Measurements from ENCODE around the gene HMGCL. TPM values are rescaled to one million over a fixed set of nuclear protein-coding genes. Genes with fewer than 3 reads are reported as not detected.
A peak's percentile ranks its signal among the peaks of the same experiment; 100 is the strongest.

HMGCL gene
- total RNA-seq, 1 donor from 2014 or later: 33.7 TPM

GRCh38 chr1:23823767-23824166, 1.5 kb downstream of the HMGCL start:
- Mint-ChIP-seq H3K27ac (peak overlapping the region; percentile 36), H3K4me3 (peak overlapping the region; percentile 96), H3K36me3 (no peaks in the 10 kb centered on the region), H3K9me3 (no peaks in the 10 kb centered on the region), H3K27me3 (no peaks in the 10 kb centered on the region), H3K4me1 (ENCODE audit: unreplicated experiment) (peaks cover 9% of the 10 kb centered on the region)
- no peak for TF ChIP-seq CTCF (conservative IDR thresholded peaks at IDR 0.05)
- DNase-seq (ENCODE audit: extremely low spot score, unreplicated experiment): no peak

- no peak overlapping the region for H3K4me3 Mint-ChIP-seq
- no peaks in the 10 kb centered on the region for H3K4me1 Mint-ChIP-seq (ENCODE audit: unreplicated experiment)
- no peak for DNase-seq (ENCODE audit: extremely low spot score, unreplicated experiment)
- TF ChIP-seq CTCF (conservative IDR thresholded peaks at IDR 0.05): no peak
- H3K9me3 Mint-ChIP-seq: no peaks in the 10 kb centered on the region
- H3K27ac Mint-ChIP-seq: no peak overlapping the region
- no peaks in the 10 kb centered on the region for H3K36me3 Mint-ChIP-seq
- H3K27me3 Mint-ChIP-seq: no peaks in the 10 kb centered on the region
Observed at GRCh38 chr1:23817633-23818032, 7.6 kb downstream of the HMGCL start.

- H3K27ac Mint-ChIP-seq: no peak overlapping the region
- no peaks in the 10 kb centered on the region for H3K27me3 Mint-ChIP-seq
- TF ChIP-seq CTCF (conservative IDR thresholded peaks at IDR 0.05): no peak
- no peaks in the 10 kb centered on the region for H3K36me3 Mint-ChIP-seq
- no peak for DNase-seq (ENCODE audit: extremely low spot score, unreplicated experiment)
- no peak overlapping the region for H3K4me3 Mint-ChIP-seq
- no peaks in the 10 kb centered on the region for H3K9me3 Mint-ChIP-seq
- H3K4me1 Mint-ChIP-seq (ENCODE audit: unreplicated experiment): no peaks in the 10 kb centered on the region
Observed at GRCh38 chr1:23816906-23817305, 8.3 kb downstream of the HMGCL start.

GRCh38 chr1:23816361-23816760, 8.9 kb downstream of the HMGCL start:
- Mint-ChIP-seq H3K9me3 (no peaks in the 10 kb centered on the region), H3K36me3 (no peaks in the 10 kb centered on the region), H3K4me1 (ENCODE audit: unreplicated experiment) (no peaks in the 10 kb centered on the region), H3K4me3 (no peak overlapping the region), H3K27me3 (no peaks in the 10 kb centered on the region), H3K27ac (no peak overlapping the region)
- no peak for TF ChIP-seq CTCF (conservative IDR thresholded peaks at IDR 0.05)
- no peak for DNase-seq (ENCODE audit: extremely low spot score, unreplicated experiment)

- Mint-ChIP-seq H3K27me3 (no peaks in the 10 kb centered on the region), H3K27ac (no peak overlapping the region), H3K4me3 (no peak overlapping the region), H3K36me3 (peaks cover 3% of the 10 kb centered on the region), H3K9me3 (no peaks in the 10 kb centered on the region), H3K4me1 (ENCODE audit: unreplicated experiment) (no peaks in the 10 kb centered on the region)
- DNase-seq (ENCODE audit: extremely low spot score, unreplicated experiment): no peak
- TF ChIP-seq CTCF (conservative IDR thresholded peaks at IDR 0.05): no peak
Observed at GRCh38 chr1:23814016-23814415, 11.2 kb downstream of the HMGCL start.

Measured in type B pancreatic cell (in vitro differentiated cells).